Mucosa of rectum (tissue), 2 donors: Measurements from ENCODE around the gene ITGBL1.

Experiments
- H3K27ac ChIP-seq, 2 donors: one replicate each; pipeline ENCODE4 v1.7.0; 2013; ENCODE audit warnings: inconsistent platforms in 2 of 2, low read depth in 2 of 2, low read length in 2 of 2
- H3K27me3 ChIP-seq, 2 donors: one replicate each; pipeline ENCODE4 v1.7.0; 2013; ENCODE audit warnings: low read length in 2 of 2; ENCODE audit not compliant: control insufficient read depth in 2 of 2, insufficient read depth in 2 of 2
- H3K36me3 ChIP-seq, 2 donors: one replicate each; pipeline ENCODE4 v1.7.0; 2013; ENCODE audit warnings: low read length in 2 of 2; ENCODE audit not compliant: control insufficient read depth in 2 of 2, insufficient read depth in 2 of 2
- H3K4me1 ChIP-seq, 2 donors: one replicate each; pipeline ENCODE4 v1.7.0; 2013; ENCODE audit warnings: low read length in 2 of 2, mild to moderate bottlenecking in 1 of 2; ENCODE audit not compliant: control insufficient read depth in 2 of 2, insufficient read depth in 2 of 2
- H3K4me3 ChIP-seq, 2 donors: one replicate each; pipeline ENCODE4 v1.7.0; 2013; ENCODE audit warnings: low read length in 2 of 2
- H3K9ac ChIP-seq, 2 donors: one replicate each; pipeline ENCODE4 v1.7.0; 2013; ENCODE audit warnings: low read length in 2 of 2, low read depth in 1 of 2, mild to moderate bottlenecking in 1 of 2
- H3K9me3 ChIP-seq, 2 donors: one replicate each; pipeline ENCODE4 v1.7.0; 2013; ENCODE audit warnings: low read length in 2 of 2; ENCODE audit not compliant: control insufficient read depth in 2 of 2
- donor health status: healthy.
- donor health status: Normal muscosa, but diverticular disease.

The ITGBL1 gene

DNA sequence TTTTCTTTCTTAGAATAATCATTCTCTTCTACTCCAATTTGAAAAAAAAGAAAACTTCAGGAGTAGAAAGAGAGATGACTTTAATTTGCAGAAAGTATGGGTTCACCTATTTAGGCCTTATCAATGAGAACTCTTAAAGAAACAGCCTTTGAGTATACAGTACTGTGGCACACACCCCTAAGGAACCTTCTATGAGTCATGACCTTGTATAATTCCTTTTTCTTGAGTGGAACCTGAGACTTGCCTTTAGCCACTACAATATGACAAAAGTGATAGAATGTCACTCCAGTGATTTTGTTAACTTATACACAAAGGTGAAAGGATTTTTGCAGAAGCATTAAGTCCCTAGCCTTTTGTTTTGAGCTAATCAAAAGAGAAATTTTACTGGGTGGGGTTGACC lies 58.7 kb downstream of the ITGBL1 start:
- no peaks in the 10 kb centered on the region for H3K27me3 ChIP-seq
- no peak overlapping the region for H3K27ac ChIP-seq
- no peaks in the 10 kb centered on the region for H3K36me3 ChIP-seq
- H3K9ac ChIP-seq, result no peak overlapping the region
- no peaks in the 10 kb centered on the region for H3K9me3 ChIP-seq
- H3K4me3 ChIP-seq, result no peak overlapping the region
- no peaks in the 10 kb centered on the region for H3K4me1 ChIP-seq

DNA sequence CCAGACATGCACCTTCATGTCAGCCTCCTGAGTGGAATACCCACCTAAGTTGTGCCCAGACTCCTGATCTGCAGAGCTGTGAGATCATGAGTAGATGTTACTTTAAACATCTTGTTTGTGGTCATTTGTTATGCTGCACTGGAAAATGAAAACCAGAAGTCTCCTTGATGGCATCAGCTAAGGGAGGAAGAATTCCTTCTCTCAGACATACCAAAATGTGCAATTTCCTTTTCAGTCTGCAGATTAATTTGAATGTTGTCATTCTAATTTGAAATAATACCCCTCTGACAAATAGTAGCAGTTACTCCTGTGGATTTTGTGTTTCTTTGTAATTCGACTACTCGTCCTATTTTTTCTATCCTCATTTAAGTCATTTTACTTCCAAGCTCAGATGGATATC lies 59.3 kb downstream of the ITGBL1 start:
- Histone ChIP-seq H3K4me3 (no peak overlapping the region), H3K9ac (no peak overlapping the region), H3K27me3 (no peaks in the 10 kb centered on the region), H3K36me3 (no peaks in the 10 kb centered on the region), H3K4me1 (no peaks in the 10 kb centered on the region), H3K27ac (no peak overlapping the region), H3K9me3 (no peaks in the 10 kb centered on the region)

DNA sequence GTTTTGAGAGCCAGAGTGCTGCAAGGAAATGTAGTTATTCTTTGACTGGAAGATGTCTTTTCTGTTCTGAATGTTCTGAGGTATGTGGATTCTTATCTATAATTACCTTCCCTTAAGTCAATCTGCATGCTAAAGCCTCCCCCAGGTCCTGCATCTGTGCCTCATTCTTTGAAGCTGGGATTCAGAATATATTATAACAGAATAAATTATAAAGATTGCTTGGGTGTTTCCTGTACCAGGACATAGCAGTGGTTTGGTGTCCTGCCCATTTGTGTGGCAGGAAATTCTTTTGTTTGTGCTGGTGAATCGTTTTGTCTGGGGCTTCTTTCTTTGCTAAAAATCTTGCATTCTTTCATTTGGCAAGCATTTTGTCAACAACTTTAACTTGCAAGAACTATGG lies 60.2 kb downstream of the ITGBL1 start:
- no peaks in the 10 kb centered on the region for H3K9me3 ChIP-seq
- no peak overlapping the region for H3K27ac ChIP-seq
- H3K36me3 ChIP-seq, result no peaks in the 10 kb centered on the region
- no peaks in the 10 kb centered on the region for H3K27me3 ChIP-seq
- no peak overlapping the region for H3K4me3 ChIP-seq
- H3K4me1 ChIP-seq, result no peaks in the 10 kb centered on the region
- no peak overlapping the region for H3K9ac ChIP-seq

DNA sequence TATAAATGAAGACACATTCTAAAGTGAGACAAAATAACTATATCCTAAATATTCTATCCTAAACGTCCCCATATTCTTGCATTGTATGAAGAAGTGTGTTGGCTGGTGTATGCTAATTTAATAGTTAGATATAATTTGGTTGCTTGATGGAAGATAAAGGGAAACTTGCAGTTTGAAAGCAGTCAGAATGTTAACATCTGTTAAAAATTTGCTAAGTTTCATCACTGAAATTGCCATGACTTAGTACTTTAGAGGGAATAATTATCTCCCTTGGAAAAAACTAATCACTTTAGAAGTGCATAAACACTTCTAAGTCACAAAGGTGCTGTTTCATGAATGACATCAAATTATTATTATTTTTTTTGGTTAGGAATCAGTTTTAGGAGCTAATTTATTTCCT lies 61.6 kb downstream of the ITGBL1 start:
- Histone ChIP-seq H3K9ac (no peak overlapping the region), H3K27ac (no peak overlapping the region), H3K4me3 (no peak overlapping the region), H3K4me1 (no peaks in the 10 kb centered on the region), H3K27me3 (no peaks in the 10 kb centered on the region), H3K36me3 (no peaks in the 10 kb centered on the region), H3K9me3 (no peaks in the 10 kb centered on the region)

DNA sequence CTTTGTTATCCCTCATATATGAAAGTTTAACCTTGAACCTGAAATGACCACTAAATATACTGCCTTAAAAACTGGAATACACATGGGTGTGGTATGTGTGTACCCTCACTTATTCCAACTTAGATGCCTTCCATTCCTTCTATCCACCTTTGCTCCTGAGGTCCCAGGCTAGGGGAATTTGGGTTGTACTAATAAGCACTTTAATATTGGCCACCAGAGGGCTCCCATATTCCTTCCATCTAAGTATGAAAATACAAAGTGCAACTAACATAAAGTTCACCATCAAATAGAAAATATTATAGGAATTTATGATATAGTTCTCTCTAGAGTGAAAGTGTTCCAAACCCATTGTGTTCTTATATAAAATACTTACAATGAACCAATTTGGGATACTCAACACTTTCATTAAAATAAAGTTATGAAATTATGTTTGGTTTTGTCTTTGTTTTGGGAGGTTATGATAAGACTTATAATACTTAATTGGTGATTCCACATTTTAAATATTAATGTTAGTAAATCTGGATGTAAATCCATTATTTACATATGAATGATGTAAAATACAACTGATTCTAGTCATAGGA lies 62.3 kb downstream of the ITGBL1 start:
- no peaks in the 10 kb centered on the region for H3K9me3 ChIP-seq
- no peaks in the 10 kb centered on the region for H3K27me3 ChIP-seq
- no peak overlapping the region for H3K4me3 ChIP-seq
- H3K9ac ChIP-seq, result no peak overlapping the region
- no peak overlapping the region for H3K27ac ChIP-seq
- no peaks in the 10 kb centered on the region for H3K36me3 ChIP-seq
- H3K4me1 ChIP-seq, result no peaks in the 10 kb centered on the region

DNA sequence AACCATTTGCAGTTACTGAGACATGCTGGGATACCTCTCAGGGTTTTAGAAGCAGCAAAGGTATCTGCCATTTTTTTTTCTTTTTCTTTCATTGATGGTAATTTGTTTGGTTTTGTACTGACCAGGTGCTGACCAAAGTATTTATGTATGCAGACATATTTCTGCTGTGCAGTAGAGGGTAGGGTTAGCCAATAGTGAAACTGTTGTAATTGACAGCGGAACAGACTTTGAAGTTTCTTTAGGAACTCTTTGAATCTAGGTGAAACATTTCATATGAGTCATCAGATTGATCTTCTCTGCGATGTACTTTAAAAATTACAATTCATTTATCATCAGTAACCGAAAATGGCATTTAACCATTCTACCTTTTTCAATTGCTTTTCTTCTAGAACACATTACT lies 63.0 kb downstream of the ITGBL1 start:
- H3K9me3 ChIP-seq, result no peaks in the 10 kb centered on the region
- no peak overlapping the region for H3K9ac ChIP-seq
- no peaks in the 10 kb centered on the region for H3K27me3 ChIP-seq
- no peaks in the 10 kb centered on the region for H3K4me1 ChIP-seq
- H3K36me3 ChIP-seq, result no peaks in the 10 kb centered on the region
- no peak overlapping the region for H3K27ac ChIP-seq
- no peak overlapping the region for H3K4me3 ChIP-seq

DNA sequence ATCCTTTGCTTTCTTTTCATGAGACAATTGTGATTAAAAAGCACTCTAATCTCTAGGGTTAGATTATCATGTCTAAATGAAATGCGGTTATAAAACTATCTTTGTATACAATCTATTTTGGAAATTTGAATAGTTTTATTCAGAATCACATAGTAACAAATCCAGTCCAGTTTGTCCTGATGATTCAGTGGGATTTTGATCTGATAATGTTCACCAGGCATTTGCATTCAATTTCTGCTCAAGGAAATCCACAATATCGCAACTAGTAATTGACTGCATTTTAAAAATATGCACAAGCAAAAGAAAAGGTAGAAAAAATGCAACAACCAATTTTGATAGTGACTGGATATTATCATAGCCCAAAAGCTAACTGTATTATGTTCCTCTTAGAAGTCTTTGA lies 63.8 kb downstream of the ITGBL1 start:
- H3K9me3 ChIP-seq, result no peaks in the 10 kb centered on the region
- H3K27me3 ChIP-seq, result no peaks in the 10 kb centered on the region
- no peaks in the 10 kb centered on the region for H3K4me1 ChIP-seq
- H3K4me3 ChIP-seq, result no peak overlapping the region
- no peak overlapping the region for H3K9ac ChIP-seq
- H3K27ac ChIP-seq, result no peak overlapping the region
- H3K36me3 ChIP-seq, result no peaks in the 10 kb centered on the region

DNA sequence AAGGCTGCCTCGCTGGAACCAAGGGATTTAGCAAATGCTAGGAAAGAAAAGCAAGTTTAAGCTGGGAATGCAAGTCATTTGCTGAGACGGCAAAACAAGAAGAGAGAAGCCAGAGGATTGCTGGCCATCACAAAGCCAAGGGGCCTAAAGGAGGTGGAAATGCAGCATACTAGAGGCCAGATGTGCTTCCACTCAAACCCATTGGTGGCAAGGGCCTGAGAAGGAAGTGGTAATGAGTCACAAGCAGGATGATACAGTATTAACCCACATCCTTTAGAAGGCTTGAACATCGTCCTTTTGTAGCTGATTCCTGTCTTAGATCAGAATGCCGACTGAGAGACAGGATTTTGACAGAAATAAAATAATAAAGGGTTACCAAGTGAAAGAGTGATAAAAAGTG lies 68.2 kb downstream of the ITGBL1 start:
- Histone ChIP-seq H3K9ac (no peak overlapping the region), H3K36me3 (no peaks in the 10 kb centered on the region), H3K4me3 (no peak overlapping the region), H3K27me3 (no peaks in the 10 kb centered on the region), H3K4me1 (no peaks in the 10 kb centered on the region), H3K27ac (no peak overlapping the region), H3K9me3 (no peaks in the 10 kb centered on the region)

DNA sequence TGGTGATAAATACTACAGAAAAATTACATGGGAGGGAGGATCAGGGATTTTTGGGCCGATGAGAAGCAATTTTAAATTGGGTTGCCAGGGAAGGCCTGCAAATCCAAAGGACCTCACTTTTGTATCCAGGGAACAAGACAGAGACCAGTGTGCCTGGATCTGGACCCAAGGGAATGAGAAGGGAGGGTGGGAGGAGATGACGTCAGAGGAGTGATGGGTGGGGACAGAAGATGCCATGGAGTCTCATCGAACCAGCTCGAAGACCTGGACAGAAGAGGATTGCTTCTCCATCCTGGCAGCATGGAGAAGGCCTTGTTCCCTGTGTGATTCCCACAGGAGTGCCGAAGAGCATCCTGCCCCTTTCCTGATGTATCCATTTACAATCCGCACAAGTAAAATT lies 68.9 kb downstream of the ITGBL1 start:
- Histone ChIP-seq H3K27ac (no peak overlapping the region), H3K4me3 (no peak overlapping the region), H3K4me1 (no peaks in the 10 kb centered on the region), H3K27me3 (no peaks in the 10 kb centered on the region), H3K9ac (no peak overlapping the region), H3K9me3 (no peaks in the 10 kb centered on the region), H3K36me3 (no peaks in the 10 kb centered on the region)

DNA sequence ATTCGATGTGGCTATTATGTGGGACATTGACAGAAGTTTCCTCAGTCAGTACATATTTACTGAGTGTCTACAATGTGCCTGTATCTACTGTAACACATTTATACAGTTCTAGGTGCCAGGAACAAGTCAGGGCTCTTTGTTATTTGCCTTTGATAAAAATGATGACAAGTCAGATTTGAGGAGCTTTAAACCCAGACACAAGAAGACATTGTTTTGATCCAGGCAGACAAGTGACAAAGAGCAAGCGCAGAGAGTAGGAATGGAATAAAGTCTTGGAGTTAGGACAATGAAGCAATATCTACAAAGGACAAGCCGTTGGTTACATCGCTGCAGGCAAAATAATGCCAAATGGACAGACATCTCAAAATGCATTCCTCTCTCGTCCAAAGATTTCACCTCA lies 70.1 kb downstream of the ITGBL1 start:
- H3K27ac ChIP-seq, result no peak overlapping the region
- no peak overlapping the region for H3K4me3 ChIP-seq
- H3K9me3 ChIP-seq, result no peaks in the 10 kb centered on the region
- H3K27me3 ChIP-seq, result no peaks in the 10 kb centered on the region
- H3K36me3 ChIP-seq, result no peaks in the 10 kb centered on the region
- no peaks in the 10 kb centered on the region for H3K4me1 ChIP-seq
- H3K9ac ChIP-seq, result no peak overlapping the region
